Activated CD8-positive, alpha-beta memory T cell treated with anti-CD3 and anti-CD28 coated beads, Interleukin-2, amount 50 U/mL, for 4 hours (primary cell): ENCODE measurements around the gene TAF15.
A peak's percentile ranks its signal among the peaks of the same experiment; 100 is the strongest.

Experiments used
- DNase-seq: peaks from one replicate; pipeline ENCODE4 v3.0.0-alpha.2; 2020

TAF15 gene

DNA sequence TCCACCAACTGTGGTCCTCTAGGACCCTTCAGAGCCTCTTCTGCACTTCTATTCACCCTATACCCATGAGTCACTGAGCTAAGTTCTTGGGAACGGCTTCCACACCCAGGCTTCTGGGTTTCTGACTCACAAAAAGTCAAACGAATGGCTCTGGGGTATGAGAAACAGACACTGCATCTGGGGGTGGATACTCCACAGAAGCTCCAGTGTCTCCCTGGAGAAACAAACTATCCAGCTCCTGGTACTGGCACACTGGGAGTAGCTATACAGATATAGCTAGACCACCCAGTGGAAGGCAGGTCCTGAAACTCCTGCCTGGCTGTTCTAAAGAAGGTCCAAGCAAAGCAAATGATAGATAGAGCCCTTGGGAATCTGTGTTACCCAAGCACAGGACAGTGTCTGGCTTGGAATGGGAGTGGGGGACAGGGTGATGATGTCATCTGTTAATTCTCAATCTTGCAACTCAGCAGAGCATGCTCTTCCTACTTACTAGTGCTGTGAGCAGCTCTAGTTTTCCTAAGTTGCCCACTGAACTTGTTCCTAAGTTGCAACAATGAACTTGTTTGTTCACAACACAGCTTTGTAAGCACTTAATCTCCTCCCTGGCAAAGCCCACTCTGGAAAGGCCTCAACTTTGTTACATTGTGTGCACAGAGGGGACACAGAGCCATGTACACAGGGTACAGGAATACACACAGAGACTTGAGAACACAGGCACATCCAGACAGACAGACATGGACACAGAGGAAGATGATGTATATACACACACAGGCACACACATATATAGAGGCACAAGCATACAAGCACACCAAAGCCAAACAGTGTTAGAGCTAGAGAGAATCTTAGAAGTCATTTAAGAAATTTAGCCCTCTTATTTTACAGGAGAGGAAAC is 20.6 kb upstream of the TAF15 start:
- no peak for DNase-seq

DNA sequence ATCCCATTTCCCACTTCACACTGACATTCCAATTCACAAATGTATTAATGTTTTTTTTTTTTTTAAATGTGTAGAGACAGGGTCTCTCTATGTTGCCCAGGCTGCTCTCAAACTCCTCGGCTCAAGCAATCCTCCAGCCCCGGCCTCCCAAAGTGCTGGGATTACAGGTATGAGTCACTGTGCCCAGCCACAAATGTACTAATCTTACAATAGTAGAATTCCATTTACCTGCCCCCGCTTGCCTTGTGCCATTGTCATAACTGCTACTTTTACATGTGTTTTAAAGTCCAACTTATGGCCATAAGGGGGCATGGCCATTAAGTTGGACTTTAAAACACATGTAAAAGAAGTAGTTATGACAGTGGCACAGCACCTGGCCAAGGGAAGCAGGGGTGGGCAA is 18.4 kb upstream of the TAF15 start:
- no peak for DNase-seq

DNA sequence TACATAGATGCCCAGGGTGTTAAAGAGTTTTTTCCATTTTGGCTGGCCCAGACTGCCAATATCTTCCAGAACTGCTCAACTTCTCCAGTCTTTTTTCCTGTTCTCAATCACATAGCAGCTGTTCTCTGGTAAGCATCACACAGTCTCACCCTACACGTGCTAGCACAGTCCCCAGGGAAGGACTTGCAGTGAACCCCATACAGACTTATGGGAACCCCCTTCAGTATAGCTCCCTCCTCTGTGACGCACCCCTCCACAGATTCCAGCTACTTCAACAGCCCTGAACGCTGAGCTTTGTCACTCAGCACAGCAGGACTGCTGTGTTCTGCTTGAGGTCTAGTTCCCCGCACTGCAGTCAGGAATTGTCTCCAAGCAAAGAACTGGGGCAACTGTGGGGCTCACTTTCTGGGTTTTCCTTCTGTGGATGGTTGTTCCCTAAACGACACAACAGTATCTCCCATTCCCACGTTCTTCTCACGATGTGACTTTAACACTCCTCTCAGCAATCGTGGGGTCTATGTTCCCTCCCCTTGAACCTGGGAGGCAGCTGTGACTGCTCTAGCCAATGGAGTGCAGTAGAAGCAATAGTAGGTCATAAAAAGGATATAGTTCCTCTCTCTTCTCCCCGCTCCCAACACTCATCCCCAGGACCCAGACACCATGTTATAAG is 17.5 kb upstream of the TAF15 start:
- DNase-seq: no peak

DNA sequence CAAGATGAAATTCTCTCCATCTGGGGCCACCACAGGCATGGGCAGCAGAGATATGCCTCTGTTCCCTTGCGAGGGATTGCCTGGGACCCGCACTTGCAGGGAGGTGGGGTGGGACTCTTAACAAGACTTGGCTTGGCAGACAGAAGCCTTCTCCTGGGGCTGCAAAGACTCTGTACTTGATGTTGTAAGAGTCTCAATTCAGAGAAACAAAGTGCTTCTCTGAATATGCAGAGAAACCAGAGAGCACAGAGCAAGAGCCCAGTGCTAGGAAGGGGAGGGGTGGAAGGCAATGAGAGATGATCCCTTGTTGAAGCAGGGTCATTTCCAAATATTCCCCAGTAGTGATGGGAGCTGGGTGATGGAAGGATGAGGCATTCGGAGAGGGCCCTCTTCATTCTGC is 16.0 kb upstream of the TAF15 start:
- DNase-seq: no peak

DNA sequence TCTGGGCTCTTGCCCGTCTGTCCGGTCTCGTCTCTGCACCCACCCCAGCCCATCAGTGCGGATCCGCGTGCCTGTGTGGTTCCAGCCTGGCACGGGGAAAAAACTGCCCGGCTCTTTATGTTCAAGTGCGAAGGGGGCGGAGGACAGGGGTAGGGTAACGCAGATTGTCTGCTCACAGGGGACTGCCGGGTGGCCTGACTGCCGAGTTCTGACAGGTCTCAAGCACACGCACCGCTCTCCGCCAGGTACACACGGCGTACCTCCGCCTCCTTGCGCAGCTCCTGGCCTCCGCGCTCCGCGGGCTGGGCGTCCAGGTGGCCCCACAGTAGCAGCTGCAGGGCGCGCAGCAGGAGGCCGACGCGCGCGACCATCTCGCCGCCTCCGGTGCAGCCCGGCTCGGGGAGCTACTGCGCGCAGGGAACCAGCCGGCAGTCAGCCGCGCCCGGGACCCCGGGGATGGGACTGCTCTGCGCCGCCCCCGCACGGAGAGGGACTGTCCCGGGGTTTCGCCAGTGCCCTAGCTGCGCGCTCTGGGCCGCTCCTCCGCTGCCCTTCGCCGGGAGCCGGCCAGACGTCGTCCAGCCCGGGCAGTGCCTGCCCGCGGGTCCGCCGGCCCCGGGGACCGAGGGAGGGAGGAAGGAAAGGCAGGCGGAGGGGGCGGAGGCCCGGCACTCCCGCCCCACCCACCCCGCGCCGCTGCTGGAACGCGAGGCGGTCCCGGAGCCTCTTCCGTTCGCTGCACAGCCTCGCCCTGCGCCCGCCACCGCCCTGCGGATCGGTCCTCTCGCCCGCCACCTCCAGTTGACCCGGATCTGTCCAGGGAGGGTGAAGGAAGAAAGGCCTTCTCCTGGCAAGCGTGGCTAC is 14.0 kb upstream of the TAF15 start, which contains the start of gene MMP28:
Gene MMP28 (minus strand): TSS at position 635 of the 864 bp plus-strand sequence. CDS start 264 bp downstream, at position 371.
- DNase-seq: peak; percentile 51

DNA sequence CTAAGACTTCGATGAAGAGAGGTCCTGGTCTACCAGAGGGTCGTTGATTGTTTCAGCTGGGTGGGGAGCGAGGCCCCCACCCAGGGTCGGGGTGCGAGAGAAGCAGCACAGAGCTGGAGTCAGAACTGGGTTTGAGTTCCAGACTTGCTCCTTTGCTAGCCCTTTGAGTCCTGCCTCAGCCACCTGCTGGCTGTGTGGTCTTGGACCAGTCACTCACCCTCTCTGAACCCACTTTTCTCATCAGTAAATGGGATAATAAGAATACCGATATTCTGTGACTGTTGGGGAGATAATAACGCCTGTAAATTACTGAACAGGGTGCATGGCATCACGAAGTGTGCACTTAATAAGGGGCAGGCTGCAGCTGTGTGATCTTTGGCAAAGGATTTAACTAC is 13.4 kb upstream of the TAF15 start:
- DNase-seq: no peak

DNA sequence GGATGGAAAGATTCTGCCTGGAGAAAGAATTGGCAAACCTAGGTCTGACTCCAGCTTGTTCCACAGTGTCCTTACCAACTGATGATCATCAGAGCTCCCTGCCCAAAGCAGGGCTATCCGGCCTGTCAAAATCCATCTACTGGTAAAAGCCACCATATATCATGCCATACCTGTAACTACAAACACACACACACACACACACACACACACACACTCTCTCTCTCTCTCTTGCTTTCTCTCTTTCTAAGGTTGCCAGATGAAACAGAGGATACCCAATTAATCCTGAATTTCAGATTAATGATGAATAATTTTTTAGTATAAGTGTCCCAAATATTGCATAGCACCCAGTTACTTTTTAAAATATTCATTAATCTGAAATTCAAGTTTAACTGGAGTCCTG is 12.3 kb upstream of the TAF15 start:
- no peak for DNase-seq

DNA sequence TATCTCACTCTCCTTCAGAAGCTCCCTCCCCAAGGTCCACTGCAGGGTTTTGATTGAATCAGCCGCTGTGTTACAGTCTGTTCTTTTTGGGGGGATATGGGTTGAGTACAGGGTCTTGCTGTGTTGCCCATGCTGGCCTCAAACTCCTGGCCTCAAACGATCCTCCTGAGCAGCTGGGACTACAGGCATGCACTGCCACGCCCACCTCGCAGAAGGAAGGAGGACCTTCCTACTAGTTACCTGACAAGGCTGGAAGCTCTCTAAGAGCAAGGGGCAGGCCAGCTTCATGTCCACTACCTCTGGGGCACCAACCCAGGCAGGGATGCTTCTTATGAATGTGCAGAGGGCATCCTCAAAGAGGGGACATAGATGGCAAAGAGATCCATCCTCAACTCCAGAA is 11.9 kb upstream of the TAF15 start:
- DNase-seq: no peak

DNA sequence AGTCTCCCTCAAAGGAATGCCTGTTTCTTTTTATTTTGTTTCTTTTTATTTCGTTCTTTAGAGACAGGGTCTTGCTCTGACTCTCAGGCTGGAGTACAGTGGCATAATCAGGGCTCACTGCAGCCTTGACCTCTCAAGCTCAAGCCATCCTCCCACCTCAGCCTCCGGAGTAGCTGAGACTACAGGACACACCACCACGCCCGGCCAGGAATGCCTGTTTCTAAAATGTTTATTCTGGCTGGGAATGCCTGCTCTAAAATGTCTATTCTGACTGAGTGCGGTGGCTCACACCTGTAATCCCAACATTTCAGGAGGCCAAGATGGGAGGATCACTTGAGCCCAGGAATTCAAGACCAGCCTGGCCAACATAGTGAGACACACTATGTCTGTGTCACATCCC is 11.4 kb upstream of the TAF15 start:
- DNase-seq: no peak

DNA sequence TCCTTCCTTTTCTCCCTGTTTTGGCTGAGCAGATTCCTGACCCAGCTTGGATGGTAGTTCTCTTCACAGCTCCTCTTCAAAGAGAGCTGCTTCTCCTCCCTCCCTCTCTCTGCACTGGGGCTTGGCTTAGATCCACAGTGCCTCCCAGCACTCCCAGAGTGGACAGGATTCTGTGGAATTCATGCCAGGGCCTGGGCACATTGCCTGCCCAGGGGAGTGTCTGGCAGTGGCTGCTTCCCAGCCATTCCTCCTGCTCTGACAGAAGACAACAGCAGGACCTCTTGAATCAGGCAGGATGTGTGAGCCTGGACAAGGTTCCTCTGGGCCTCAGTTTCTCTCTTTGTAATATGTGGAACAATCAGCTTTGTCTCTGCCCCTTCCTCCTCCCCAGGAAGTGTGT is 9.3 kb upstream of the TAF15 start:
- DNase-seq: no peak

DNA sequence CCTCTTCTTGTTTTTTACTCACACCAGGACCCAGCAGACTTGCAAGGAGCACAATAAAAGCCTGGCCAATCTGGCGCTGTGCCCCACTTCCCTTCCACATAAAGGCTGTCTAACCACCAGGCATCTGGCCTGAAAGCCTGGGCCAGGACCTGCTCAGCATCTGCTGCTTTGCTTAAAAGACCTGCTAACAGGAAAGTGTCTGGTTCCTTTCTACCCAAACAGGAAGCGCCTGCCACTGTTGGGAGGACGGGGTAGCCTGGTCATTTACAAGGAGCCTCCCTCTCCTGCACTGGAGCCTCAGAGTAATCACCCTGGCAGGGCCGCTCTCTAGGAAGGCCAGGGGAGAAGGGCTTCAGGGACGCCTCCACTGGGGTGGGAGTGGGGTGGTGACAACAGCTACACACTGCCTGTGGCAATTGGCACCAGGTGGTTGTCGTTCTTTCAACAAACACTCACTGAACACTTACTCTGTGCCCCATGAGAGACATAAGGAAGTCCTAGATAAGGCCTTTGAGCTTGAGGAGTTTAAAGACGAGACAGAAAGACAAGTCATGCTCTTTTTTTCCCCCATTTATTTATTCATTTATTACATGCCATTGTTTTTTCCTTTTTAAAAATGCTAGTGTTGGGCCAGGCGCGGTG is 7.6 kb upstream of the TAF15 start:
- DNase-seq: no peak

DNA sequence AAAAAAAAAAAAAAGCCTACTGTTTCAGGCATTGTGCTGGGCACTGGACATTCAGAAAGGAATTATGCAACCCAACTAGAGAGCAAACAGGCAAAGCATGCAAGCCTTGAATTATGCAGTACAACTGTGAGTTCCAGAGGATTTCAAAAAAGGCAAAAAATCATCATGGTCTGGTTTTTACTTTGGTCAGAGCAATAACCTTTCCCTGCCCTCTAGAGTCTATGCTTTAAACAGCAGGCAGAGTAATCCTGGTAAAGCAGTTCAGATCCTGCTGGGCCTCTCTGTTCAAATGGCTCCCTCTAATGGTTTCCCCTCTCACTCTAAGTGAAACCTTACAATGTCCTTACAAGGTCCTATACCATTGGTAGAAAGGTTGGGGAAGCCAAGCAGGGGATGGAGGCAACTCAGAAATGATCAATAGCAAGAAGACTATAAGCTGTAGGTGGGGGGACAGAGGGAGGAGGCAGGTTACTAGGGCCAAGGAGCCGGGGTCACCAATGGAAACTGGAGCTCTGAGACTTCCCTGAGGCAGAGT is 4.6 kb upstream of the TAF15 start:
- DNase-seq: no peak

DNA sequence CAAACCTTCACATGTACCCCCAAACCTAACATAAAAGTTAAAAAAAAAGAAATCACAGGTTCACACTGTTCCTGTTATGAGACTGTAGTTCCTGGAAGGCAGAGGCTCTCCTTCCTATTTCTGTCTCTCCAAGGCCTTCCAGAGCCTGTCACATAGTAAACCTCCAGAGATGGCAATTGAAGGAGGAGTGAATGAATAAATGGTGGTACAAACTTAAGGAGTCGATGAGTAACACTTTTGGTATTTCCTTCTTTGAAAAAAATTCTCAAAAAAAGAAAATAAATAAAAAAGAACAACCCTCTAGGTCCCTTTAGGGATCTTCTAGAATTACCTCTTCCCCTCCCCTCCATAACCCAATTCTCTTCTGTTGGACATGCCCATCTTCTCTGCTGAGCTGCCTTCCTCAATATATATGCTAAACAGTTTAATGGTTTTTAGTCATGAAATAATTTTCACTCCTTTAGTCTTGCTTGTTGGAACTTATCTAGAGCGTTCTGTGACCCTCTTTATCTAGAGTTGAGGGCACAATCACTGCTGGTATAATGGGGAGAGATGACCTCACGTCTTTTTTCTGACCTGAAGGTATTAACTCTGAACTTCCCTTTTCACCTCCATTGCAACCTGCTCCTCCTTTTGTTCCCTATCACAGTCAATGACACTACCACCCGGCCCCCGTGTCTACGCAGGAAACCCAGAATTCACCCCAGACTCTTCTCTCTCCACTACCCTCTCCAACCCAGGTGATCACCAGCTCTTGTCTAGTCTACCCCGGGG is 1.7 kb upstream of the TAF15 start:
- DNase-seq: no peak

DNA sequence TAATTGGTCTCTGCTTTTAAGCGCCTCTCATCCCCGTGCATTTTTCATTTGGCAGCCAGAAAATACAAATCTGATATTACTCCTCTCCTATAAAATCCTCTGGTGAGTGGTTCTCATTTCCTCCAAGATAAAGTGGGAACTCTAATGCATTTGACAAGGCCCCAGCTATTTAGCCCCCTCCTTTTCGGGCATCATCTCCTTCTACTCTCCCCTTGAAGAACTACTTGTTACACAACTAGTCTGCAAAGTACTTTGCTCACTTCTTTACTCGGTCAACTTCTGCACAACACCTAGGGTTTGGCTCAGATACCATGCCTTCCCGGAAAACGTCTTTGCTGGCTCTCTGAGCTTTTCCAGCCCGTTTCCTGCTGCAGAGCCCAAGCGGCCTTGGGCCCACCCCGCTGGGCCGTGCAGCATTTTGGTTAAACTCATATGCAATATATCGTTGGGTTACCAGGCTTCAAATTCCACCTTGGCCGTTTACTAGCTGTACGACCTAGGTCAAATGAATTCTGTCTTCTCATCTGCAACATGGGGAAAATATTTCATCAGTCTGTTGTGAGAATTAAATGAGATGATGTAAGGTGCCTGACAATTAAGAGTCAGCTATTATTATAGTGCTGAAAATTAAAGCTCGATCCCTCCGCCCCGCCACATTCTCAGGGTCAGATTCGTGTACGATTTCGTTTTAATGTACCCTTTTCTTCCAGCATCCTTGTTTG is 883 bp upstream of the TAF15 start:
- DNase-seq: no peak

DNA sequence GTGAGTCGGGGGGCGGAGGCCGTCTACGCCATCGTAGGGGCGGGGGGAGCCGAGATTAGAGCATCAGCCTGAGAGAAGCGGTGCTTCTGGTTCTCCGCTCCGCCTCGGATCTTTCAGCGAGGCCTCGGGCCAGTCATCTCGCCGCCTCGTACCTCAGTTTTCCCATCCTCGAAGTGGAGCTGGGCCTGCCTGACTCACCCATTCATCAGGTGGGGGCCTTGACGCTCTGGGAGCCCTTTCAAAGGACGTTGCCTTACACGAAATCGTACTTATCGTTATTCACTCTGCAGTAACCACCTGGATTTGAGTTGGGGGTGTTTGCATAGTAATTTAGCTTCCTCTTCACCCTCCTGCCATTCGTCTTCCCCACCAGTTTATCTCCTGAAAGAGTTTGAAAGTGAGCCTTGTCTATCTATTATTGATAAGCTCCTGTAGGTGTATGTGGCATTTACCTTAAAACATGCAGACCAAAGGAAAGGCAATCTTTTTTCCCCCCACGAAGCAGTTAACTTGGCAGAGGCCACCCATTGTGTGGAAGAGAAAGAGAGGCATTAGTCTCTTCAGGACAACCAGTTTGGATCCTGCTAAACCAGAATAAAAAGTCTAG is 674 bp downstream of the TAF15 start:
- no peak for DNase-seq

DNA sequence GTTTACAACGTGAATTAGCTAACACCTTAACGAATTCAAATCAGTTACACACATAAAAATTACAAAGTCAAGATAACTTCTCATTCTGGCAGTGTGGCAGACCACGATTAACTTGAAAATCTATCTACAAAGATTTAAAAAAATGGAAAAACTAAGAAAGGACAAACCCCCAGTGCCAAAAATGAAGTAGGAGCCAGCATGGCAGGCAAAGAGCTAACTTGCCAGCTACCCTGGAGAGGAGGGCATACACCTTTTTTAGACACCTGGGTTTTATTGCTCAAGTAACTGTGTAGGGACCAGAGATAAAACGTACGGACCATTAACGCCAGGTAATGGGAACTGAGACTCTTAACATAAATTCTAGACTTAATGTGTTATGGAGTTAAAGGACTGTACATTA is 2.5 kb downstream of the TAF15 start:
- no peak for DNase-seq

DNA sequence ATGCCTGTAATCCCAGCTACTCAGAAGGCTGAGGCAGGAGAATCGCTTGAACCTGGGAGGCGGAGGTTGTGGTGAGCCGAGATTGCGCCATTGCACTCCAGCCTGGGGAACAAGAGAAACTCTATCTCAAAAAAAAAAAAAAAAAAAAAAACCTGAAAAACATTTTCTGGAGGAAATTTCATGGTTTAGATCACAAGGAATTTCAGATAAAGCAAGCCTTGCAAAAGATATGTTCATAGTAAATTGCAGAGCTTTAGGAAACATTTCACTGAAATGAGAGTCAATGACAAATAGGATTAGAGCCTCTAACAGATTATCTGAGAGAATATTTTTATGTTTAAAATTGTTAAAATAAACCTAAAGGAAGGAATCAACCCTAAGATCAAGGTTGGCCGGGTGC is 3.2 kb downstream of the TAF15 start:
- no peak for DNase-seq

DNA sequence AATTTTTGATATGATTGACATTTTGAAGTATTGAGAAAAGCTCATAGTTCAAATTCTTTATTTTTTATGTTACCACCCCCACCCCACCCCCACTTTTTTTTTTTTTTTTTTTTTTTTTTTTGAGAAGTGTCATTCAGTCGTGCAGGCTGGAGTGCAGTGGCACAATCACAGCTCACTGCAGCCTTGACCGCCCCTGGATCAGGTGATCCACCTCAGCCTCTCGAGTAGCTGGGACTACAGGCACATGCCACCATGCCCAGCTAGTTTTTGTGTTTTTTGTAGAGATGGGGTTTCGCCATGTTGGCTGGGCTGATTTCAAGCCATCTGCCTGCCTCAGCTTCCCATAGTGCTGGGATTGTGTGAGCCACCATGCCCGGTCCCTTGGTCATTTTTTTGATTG is 7.4 kb downstream of the TAF15 start:
- no peak for DNase-seq

DNA sequence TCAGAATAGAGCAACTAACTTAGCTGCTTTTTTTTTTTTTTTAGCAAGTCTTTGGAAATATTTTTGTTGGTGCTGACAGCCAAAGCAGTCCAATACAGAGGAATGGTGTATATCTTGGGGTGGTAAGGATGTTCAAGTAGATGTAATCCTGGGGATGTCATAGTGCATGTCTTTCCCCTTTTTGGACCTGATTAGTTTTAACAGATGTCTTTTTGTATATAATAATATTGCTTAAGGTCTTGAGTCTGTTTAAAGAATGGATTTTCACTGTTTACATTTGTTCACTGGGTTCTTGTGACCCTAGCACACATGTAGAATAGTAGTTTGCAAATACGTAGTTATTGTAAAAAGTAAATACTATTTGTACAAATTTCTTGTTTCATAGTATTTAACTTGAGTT is 7.9 kb downstream of the TAF15 start:
- DNase-seq: no peak

DNA sequence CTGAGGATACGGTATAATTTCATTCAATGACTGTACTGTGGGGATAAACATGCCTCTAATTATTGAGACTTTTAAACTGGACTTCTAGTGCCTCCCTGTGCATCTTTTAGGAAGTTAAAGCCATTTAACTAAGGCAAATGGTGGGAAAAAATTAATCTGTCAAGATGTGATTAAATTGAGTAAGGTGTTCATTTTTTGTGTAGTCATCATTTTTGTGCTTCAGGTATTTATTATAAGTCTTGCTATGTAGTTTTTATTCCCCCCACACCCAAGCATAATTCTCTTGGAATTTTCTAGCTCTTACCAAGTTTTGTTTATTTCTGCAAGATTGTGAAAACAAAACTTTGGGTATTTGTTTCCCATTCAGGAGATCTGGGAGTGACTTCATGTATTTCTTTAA is 10.2 kb downstream of the TAF15 start:
- DNase-seq: no peak

DNA sequence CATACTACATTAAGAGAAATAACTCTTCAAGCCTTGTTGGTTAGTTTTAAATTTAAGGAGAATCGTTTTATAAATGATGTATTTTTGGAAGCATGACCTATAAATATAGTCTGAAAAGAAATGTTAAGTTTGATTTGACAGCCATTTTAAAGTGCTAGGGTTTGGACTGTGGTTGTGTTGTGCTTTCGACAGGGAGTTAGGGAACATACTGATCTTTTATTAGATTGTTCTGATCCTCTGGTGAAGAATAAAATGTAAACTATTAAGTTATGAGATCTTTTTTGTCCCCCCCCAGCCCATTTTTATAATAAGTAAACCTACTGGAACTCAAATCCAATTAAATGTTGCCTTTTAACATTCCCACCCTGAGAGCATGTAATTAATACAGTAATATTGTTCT is 12.0 kb downstream of the TAF15 start:
- DNase-seq: no peak
